Uterus (tissue), 2 donors: Measurements from ENCODE around the gene ARL8A.

Experiments used
- POLR2A ChIP-seq, 2 donors: fragments of 450-650 bp; IDR thresholded peaks; one replicate each; pipeline ENCODE4 v1.6.1; 2016; ENCODE audit warnings: antibody characterized with exemption in 2 of 2, mild to moderate bottlenecking in 1 of 2, moderate library complexity in 1 of 2
- TF ChIP-seq, protein P1 (sequence below), 4 experiments: fragments of 200-600 bp in 2 of 4; fragments of 450-650 bp in 2 of 4; sonication (generic) in 2 of 4; IDR thresholded peaks; one replicate each; pipeline ENCODE4 v1.5.1; 2016 to 2019; ENCODE audit warnings: antibody characterized with exemption in 4 of 4, mild to moderate bottlenecking in 2 of 4, moderate library complexity in 1 of 4

GRCh38 chr1:202179828-202180750, 35.6 kb upstream of the ARL8A start:
- TF ChIP-seq, protein P1, sequence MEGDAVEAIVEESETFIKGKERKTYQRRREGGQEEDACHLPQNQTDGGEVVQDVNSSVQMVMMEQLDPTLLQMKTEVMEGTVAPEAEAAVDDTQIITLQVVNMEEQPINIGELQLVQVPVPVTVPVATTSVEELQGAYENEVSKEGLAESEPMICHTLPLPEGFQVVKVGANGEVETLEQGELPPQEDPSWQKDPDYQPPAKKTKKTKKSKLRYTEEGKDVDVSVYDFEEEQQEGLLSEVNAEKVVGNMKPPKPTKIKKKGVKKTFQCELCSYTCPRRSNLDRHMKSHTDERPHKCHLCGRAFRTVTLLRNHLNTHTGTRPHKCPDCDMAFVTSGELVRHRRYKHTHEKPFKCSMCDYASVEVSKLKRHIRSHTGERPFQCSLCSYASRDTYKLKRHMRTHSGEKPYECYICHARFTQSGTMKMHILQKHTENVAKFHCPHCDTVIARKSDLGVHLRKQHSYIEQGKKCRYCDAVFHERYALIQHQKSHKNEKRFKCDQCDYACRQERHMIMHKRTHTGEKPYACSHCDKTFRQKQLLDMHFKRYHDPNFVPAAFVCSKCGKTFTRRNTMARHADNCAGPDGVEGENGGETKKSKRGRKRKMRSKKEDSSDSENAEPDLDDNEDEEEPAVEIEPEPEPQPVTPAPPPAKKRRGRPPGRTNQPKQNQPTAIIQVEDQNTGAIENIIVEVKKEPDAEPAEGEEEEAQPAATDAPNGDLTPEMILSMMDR (IDR thresholded peaks at IDR 0.05): no peak
- no peak for TF ChIP-seq POLR2A (IDR thresholded peaks at IDR 0.05)
